A673 (cell line): ENCODE results near the gene PPM1E.

ENCODE experiments used
- CTCF ChIP-seq: fragments of 300-800, 200-600 bp; sonication (generic); conservative IDR thresholded peaks from 2 replicates; pipeline ENCODE4 v1.5.1; 2017; ENCODE audit warnings: low read depth, mild to moderate bottlenecking, antibody characterized with exemption, low read length, moderate library complexity, mixed read lengths
- EZH2 ChIP-seq: fragments of 200-600 bp; sonication (generic); IDR thresholded peaks from 2 replicates; pipeline ENCODE4 v1.6.1; 2017; ENCODE audit warnings: borderline replicate concordance, low read depth, mild to moderate bottlenecking, mixed read lengths, antibody characterized with exemption, low read length; ENCODE audit not compliant: poor library complexity, severe bottlenecking

GRCh38 chr17:58913971-58914769 is 158.5 kb downstream of the PPM1E start:
- no peak for TF ChIP-seq CTCF
- TF ChIP-seq EZH2 = no peak
